H1 (cell line): Measurements from ENCODE around the gene PDE5A.

Source experiments
- CTCF ChIP-seq, 3 experiments: IDR thresholded peaks; 1 replicate in 2 of 3; 2 replicates in 1 of 3; pipeline versions ENCODE4 v1.5.1 to v1.6.1; 2011; ENCODE audit warnings: low read length in 3 of 3, mild to moderate bottlenecking in 3 of 3, inconsistent platforms in 2 of 3, low read depth in 1 of 3, moderate library complexity in 1 of 3; ENCODE audit not compliant: insufficient read depth in 1 of 3; ENCODE audit errors: control extremely low read depth in 1 of 3
- POLR2A ChIP-seq, 2 experiments: IDR thresholded peaks; 1 replicate in 1 of 2; 2 replicates in 1 of 2; pipeline ENCODE4 v1.6.1; 2011; ENCODE audit warnings: low read depth in 2 of 2, low read length in 2 of 2, mild to moderate bottlenecking in 2 of 2; ENCODE audit errors: control extremely low read depth in 1 of 2

GRCh38 chr4:119638359-119638758 is 9.8 kb upstream of the PDE5A start:
- TF ChIP-seq CTCF (IDR thresholded peaks at IDR 0.05; ENCODE audit: control extremely low read depth in 1 of 3, insufficient read depth in 1 of 3, low read depth in 1 of 3, low read length in 3 of 3) (no peak), POLR2A (IDR thresholded peaks at IDR 0.05; ENCODE audit: control extremely low read depth in 1 of 2, low read depth in 2 of 2, low read length in 2 of 2) (no peak)
